Adipocyte (in vitro differentiated cells): ENCODE measurements around the gene KRTAP12-1.
"Not testable (repeated sequence)": the region's sequence is repeated elsewhere in the genome, so short reads cannot be mapped to it uniquely, and the experiment has no call there.

Source experiments
- DNase-seq: peaks from one replicate; pipeline ENCODE4 v3.0.0-alpha.2; 2015; ENCODE audit warnings: low read depth
- H3K27me3 ChIP-seq: replicated peaks from 2 replicates; pipeline ENCODE4 v1.7.0; 2013; ENCODE audit warnings: mild to moderate bottlenecking, low read length, moderate library complexity; ENCODE audit not compliant: control insufficient read depth, insufficient read depth
- H3K36me3 ChIP-seq: 2 replicates; pipeline ENCODE4 v1.7.0; 2013; ENCODE audit warnings: low read length, mild to moderate bottlenecking, moderate library complexity; ENCODE audit not compliant: control insufficient read depth, insufficient read depth, severe bottlenecking
- H3K4me1 ChIP-seq: 2 replicates; pipeline ENCODE4 v1.7.0; 2013; ENCODE audit warnings: mild to moderate bottlenecking, low read length, moderate library complexity; ENCODE audit not compliant: control insufficient read depth, insufficient read depth
- H3K4me3 ChIP-seq: 2 replicates; pipeline ENCODE4 v1.7.0; 2013; ENCODE audit warnings: mild to moderate bottlenecking, low read length, moderate library complexity
- H3K9ac ChIP-seq: 2 replicates; pipeline ENCODE4 v1.7.0; 2013; ENCODE audit warnings: mild to moderate bottlenecking, low read length, moderate library complexity
- H3K9me3 ChIP-seq: 2 replicates; pipeline ENCODE4 v1.7.0; 2013; ENCODE audit warnings: mild to moderate bottlenecking, low read length, moderate library complexity; ENCODE audit not compliant: control insufficient read depth

KRTAP12-1 gene

DNA sequence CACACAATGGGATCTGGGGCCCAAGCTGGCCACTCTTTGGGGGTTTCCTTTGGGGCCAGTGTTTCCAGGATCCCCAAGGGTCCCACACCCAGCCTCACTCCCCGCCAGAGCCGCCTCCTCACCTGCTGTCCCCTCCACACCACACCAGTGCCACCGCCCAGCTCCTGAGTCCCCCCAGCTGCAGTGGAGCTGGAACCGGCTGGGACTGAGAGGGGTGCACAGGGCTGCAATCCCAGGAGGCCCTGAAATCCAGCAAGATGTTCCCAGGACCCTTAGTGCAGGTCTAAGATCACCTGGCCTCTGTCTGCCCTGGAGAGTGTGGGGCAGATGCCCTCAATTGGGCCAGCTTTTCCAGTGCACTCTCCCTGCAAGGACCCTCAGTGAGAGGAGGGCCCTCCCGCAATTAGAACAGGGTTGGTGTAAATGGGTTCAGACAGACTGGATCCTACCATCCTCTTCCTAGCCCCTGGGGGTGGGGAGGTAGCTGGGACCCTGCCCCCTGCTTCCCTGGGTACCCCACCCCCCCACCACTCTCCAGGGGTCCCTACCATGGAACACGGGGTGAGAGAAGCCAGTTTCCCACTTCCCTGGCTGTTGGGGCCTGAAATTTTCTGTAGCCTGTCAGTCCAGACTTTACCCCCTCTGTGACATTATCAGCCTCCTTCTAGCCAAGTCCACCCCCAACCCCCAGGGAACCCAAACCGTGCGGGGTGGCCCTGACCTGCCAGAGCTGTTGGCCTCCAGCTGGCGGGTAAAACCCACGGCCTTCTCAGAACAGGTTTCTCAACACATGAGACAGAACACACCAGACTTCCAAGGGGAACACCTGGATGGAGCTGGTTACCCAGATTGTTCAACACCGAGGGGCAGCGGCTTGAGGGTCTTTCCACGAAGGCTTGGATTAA lies 22.0 kb upstream of the KRTAP12-1 start:
- Histone ChIP-seq H3K4me3 (no peak overlapping the region), H3K27me3 (peaks cover 77% of the 10 kb centered on the region), H3K4me1 (no peaks in the 10 kb centered on the region), H3K36me3 (no peaks in the 10 kb centered on the region), H3K9ac (no peak overlapping the region), H3K9me3 (no peaks in the 10 kb centered on the region)
- DNase-seq: no peak

DNA sequence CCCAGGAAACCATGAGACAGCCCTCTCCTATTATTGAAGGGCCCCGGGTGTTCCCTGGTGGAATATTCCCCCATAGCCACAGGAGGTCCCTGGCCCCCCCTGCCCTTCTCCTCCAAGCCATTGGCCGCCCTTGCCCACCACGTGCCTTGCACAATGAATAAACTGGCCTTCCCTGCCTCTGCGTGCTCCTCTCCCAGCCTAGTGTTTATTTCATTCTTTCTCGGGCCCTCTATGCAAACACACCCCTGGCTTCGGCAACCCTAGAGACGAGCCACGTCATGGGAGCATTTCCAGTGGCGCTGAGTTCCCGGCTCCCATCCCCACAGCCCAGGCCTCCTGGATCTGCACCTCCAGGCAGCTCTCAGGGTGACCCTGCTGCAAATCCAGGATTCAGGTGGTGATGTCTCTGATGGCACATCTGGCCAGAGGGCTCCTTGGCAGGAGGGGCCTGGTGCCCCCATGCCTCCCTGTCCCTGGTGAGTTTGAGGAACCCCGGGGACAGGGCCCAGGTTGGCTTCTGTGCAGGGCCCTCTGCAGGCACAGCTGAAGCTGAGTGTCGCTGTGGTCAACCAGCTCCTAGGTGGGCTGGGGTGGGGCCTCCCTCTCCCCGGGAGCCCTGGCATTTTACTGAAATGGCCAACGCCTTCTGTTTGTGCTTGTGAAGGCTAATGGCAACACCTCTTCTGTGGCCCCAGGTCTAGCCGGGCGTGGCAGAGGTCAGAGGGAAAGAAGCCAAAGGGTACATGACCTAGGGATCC lies 21.2 kb upstream of the KRTAP12-1 start:
- Histone ChIP-seq H3K9ac (no peak overlapping the region), H3K4me1 (no peaks in the 10 kb centered on the region), H3K4me3 (no peak overlapping the region), H3K9me3 (no peaks in the 10 kb centered on the region), H3K27me3 (peaks cover 70% of the 10 kb centered on the region), H3K36me3 (no peaks in the 10 kb centered on the region)
- no peak for DNase-seq

DNA sequence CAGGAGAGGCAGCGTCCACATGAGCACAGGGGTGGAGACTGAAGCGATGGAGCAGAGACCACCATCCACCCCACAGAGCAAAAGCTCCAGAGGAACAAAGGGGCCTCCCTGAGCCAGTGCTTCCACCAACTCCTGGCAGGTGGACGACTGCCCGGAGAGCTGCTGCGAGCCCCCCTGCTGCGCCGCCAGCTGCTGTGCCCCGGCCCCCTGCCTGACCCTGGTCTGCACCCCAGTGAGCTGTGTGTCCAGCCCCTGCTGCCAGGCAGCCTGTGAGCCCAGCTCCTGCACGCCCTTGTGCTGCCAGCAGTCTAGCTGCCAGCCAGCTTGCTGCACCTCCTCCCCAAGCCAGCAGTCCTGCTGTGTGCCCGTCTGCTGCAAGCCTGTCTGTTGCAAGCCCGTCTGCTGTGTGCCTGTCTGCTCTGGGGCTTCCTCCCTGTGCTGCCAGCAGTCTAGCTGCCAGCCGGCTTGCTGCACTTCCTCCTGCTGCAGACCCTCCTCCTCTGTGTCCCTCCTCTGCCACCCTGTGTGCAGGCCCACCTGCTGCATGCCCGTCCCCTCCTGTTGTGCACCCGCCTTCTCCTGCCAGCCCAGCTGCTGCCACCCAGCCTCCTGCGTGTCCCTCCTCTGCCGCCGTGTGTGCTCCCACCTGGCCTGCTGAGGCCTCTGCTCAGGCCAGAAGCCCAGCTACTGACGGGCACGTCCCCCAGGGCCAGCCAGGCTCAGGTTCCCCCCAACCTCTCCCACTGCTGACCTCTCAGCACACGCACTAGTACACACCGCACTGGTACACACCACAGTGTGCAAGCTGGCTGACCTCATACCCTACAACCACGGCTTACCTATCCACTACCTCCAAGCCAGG lies 20.4 kb upstream of the KRTAP12-1 start:
- Histone ChIP-seq H3K9me3 (no peaks in the 10 kb centered on the region), H3K36me3 (no peaks in the 10 kb centered on the region), H3K4me1 (no peaks in the 10 kb centered on the region), H3K27me3 (peaks cover 64% of the 10 kb centered on the region), H3K9ac (no peak overlapping the region), H3K4me3 (no peak overlapping the region)
- no peak for DNase-seq

DNA sequence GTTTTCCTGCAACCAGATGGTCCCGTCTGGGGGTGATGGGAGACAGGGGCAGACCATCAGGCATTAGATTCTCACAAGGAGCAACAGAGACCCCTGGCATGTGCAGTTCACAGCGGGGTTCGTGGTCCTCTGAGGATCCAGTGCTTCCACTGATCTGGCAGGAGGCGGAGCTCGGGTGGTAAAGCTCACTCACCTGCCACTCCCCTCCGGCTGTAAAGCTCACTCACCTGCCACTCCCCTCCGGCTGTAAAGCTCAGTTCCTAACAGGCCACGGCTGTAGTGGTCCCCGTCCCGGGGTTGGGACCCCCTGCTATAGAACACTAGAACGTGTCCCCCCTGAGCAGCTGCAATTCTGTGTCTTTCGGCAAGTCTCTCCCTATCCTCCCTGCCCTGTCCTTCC lies 19.6 kb upstream of the KRTAP12-1 start:
- DNase-seq: no peak
- Histone ChIP-seq H3K27me3 (peaks cover 64% of the 10 kb centered on the region), H3K36me3 (no peaks in the 10 kb centered on the region), H3K4me1 (no peaks in the 10 kb centered on the region), H3K4me3 (no peak overlapping the region), H3K9me3 (no peaks in the 10 kb centered on the region), H3K9ac (no peak overlapping the region)

DNA sequence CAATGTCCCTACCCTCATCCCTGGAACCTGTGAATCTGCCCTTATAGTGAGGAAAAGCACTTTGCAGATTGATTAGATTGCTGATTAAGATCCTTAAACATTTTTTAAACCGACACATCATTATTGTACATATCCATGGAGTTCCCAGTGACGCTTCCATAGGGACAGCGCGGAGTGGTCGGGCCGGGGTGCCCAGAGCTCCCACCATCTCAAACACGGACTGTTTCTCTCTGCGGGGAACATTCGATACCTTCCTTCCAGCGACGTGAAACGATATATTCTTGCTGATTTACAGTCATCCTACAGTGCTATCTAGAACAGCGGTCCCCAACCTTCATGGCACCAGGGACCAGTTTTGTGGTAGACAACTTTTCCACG lies 19.0 kb upstream of the KRTAP12-1 start:
- no peak overlapping the region for H3K9ac ChIP-seq
- no peak for DNase-seq
- no peak overlapping the region for H3K4me3 ChIP-seq
- peaks cover 64% of the 10 kb centered on the region for H3K27me3 ChIP-seq
- H3K36me3 ChIP-seq: no peaks in the 10 kb centered on the region
- H3K9me3 ChIP-seq: peaks cover 2% of the 10 kb centered on the region
- H3K4me1 ChIP-seq: no peaks in the 10 kb centered on the region

DNA sequence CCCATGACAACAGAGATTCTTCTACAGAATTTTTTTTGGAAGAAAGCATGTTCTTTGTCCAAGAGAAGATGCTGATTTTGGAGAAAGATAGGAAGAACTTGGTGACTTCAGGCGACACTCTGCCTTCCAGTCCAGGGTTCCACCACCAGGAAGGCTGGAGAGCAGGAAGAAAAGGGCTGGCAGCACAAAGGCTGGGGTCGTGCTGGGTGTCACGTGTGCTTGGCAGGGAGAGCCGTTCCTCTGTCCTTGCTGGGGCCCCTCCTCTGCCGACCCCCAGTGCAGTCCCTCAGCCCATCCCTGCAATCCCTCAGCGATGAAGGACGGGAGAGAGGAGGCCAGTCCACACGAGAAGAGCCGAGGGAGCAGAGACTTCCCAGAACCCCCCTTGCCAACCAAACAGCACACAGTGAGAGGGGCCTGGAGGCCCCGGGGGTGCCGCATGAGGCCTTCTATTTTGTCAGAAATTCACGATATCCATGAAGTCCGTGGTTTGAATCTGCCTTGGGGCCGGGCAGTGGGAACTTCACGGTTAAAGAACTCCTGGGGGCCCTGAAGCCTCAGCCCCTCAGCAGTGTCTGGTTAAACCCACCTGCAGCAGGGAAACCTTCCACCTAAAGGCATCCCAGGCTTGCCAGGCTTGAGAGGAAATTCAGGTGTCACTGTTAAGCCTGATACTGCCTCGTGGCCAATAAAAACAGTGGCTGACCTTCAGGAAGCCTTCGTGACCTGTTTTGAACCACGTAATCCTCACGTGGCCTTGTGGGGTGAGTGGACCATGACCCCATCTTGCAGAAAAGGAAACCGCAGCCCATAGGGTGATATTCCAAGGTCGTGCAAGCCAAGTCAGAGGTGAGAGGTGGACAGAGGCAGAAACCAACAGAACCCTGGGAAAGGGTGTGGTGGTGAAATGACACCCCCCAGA lies 18.4 kb upstream of the KRTAP12-1 start:
- no peaks in the 10 kb centered on the region for H3K4me1 ChIP-seq
- no peak overlapping the region for H3K4me3 ChIP-seq
- H3K27me3 ChIP-seq: peaks cover 67% of the 10 kb centered on the region
- H3K9me3 ChIP-seq: peaks cover 2% of the 10 kb centered on the region
- H3K9ac ChIP-seq: no peak overlapping the region
- H3K36me3 ChIP-seq: no peaks in the 10 kb centered on the region
- no peak for DNase-seq

DNA sequence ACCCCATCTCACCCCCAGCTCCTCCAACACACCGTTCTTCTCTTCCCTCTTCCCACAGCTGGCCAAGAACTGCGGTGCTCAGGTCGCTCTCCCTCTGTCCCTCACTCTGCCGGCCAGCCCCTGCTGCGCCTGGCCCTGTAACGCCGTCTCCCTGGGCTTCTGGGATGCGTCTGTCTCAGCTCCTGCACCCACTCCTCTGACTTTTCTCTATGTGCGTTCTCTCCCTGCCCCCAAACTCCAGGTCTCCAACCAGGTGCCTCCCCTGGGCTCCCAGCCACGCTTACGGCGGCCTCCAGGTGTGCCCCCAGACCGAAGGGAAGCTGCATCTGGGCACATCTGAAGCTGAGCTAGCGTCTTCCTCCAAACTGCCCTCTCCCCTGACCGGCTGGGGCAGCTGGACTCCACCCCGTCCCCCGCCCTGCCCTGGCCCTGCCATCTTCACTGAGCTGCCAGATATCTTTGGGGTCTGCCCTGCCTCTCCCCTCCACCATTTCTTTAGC lies 17.6 kb upstream of the KRTAP12-1 start:
- no peaks in the 10 kb centered on the region for H3K4me1 ChIP-seq
- H3K36me3 ChIP-seq: no peaks in the 10 kb centered on the region
- peaks cover 2% of the 10 kb centered on the region for H3K9me3 ChIP-seq
- no peak overlapping the region for H3K4me3 ChIP-seq
- H3K27me3 ChIP-seq: peaks cover 65% of the 10 kb centered on the region
- no peak overlapping the region for H3K9ac ChIP-seq
- DNase-seq: no peak

DNA sequence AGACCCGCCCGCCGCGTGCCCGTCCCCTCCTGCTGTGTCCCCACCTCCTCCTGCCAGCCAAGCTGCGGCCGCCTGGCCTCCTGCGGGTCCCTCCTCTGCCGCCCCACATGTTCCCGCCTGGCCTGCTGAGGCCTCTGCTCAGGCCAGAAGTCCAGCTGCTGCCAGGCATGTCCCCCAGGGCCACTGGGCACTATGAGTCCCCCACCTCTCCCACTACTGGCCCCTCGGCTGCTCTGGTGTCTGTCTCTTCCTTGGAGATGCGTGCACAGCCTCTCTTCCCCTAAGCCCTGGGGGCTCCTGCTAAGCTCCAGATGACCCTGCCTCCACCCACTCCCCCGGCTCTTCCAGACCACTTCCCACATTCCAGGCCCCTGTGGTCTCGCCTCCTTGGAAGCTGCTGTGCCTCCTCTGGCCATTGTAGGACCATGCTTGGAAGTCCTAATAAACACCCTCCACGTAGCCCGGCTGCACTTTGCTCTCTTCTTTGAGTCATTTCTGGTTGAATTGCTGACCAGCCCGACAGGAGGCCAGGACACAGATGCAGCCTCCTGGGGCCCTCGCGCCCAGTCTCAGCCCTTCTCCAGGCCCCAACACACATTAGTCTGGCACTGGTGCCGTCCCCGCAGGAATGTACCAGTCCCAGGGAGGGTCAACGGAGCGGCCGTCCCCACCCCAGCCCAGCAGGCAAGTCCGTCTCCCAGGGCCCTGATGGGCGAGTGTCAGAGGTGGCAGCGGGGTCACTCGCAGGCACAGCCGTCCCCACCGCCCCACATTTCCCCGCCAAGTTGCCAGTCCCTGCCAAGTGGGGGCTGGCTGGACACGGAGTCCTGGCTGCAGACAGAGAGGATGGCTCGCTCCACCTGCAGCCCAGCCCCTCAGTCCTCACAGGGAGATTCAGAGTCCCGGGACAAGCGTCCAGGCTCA lies 16.1 kb upstream of the KRTAP12-1 start:
- no peak for DNase-seq
- no peak overlapping the region for H3K4me3 ChIP-seq
- H3K9me3 ChIP-seq: peaks cover 14% of the 10 kb centered on the region
- no peaks in the 10 kb centered on the region for H3K36me3 ChIP-seq
- H3K9ac ChIP-seq: no peak overlapping the region
- H3K4me1 ChIP-seq: no peaks in the 10 kb centered on the region
- peaks cover 50% of the 10 kb centered on the region for H3K27me3 ChIP-seq

DNA sequence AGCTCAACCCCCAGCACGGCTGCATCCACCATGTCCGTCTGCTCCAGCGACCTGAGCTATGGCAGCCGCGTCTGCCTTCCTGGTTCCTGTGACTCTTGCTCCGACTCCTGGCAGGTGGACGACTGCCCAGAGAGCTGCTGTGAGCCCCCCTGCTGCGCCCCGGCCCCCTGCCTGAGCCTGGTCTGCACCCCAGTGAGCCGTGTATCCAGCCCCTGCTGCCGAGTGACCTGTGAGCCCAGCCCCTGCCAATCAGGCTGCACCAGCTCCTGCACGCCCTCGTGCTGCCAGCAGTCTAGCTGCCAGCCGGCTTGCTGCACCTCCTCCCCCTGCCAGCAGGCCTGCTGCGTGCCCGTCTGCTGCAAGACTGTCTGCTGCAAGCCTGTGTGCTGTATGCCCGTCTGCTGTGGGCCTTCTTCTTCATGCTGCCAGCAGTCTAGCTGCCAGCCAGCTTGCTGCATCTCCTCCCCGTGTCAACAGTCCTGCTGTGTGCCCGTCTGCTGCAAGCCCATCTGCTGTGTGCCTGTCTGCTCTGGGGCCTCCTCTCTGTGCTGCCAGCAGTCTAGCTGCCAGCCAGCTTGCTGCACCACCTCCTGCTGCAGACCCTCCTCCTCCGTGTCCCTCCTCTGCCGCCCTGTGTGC lies 15.3 kb upstream of the KRTAP12-1 start, which contains the start of gene KRTAP10-12:
TSS of gene KRTAP10-12 (plus strand) at position 1 of the 639 bp plus-strand sequence. CDS start at position 31, 30 bp downstream.
- H3K4me3 ChIP-seq, H3K9ac ChIP-seq, H3K36me3 ChIP-seq, H3K4me1 ChIP-seq, DNase-seq: not testable (repeated sequence)
- H3K9me3 ChIP-seq: peaks cover 22% of the 10 kb centered on the region
- peaks cover 42% of the 10 kb centered on the region for H3K27me3 ChIP-seq
